Activated T-helper 9 cell treated with anti-CD3 and anti-CD28 coated beads, Interleukin-2, amount 50 U/mL, for 16 hours (primary cell): ENCODE measurements around the gene VOPP1.

Source experiments
- DNase-seq: peaks from one replicate; pipeline ENCODE4 v3.0.0-alpha.2; 2020; ENCODE audit warnings: low read depth

VOPP1 gene

GRCh38 chr7:55468495-55468894 is 103.8 kb downstream of the VOPP1 start:
- no peak for DNase-seq

DNA sequence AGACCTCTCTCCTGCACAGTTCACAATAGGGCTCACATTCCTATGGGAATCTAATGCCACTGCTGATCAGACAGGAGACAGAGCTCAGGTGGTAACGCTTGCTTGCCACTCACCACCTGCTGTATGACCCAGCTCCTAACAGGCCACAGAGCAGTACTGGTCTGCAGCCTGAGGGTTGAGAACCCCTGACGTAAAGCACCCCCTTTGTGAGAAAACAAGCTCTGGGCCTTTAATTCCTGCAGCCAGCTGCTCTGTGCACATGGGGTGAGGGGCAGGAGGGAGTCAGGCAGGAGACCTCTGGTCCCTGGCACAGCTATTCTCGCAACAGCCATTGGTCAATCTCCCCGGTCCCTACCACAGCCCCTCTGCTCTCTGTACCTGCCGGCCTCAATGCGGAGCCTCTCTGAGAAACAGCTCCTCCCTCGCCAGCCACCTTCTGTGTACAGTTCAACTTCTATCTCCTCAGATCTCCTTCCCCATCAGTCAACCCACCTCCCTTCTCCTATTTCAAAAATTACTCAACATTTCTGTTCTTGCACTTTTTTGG is 105.2 kb downstream of the VOPP1 start:
- DNase-seq: no peak

DNA sequence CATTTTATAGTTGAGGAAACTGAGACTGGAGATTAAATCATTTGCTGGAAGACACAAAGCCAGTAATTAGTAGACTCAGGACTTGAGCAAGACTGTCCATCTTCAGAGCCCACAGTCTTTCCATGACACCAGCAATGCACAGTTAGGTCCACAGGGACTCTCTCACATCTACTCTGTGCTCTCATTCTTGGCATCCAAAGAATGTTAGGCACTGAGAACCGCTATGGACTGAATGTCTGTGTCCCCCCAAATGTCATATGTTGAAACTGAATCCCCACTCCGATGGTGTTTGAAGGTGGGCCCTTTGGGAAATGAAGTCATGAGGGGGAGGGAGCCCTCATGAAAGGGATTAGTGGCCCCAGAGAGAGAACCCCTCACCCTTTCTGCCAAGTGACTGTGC is 106.6 kb downstream of the VOPP1 start:
- no peak for DNase-seq

GRCh38 chr7:55464422-55464821 is 107.9 kb downstream of the VOPP1 start:
- no peak for DNase-seq

DNA sequence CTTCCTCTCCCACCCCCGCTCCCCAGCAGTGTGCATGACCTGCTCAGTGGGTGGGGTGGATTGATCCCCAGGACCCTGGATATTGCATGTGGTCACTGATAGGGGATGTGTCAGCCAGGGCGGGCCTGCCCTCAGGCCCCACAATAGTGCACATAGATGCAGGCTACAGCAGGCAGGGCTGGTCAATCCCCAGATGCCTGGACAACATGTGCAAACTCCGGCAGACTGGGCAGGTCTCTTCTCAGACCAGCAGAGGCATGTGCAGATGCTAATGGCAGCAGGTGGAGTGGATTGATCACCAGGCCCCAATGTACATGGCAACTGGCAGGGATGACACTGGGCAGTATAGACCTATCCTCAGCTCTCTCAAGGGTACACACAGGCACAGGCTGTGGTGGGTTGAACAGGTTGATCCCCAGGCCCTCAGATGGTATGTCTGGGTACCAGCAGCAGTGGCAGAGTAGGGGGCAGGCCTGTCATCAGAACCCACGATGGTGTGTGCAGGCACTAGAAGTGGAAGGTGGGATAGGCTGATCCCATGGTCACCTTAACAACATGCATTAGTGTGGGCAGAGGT is 108.5 kb downstream of the VOPP1 start:
- DNase-seq: no peak

DNA sequence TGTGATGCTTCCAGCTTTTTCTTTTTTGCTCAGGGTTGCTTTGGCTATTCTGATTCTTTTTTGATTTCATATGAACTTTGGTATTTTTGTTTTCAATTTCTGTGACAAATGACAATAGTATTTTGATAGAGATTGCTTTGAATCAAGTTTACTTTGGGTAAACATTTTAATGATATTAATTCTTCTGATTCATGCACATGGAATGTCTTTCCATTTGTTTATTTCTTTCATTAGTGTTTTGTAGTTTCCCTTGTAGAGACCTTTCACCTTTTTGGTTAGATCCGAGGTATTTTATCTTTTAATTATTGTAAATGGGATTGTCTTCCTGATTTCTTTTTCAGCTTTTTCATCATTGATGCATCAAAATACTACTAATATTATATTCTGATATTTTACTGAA is 114.0 kb downstream of the VOPP1 start:
- DNase-seq: no peak

GRCh38 chr7:55457801-55458200 is 114.5 kb downstream of the VOPP1 start:
- no peak for DNase-seq

- no peak for DNase-seq
Measured at GRCh38 chr7:55452971-55453370, 119.3 kb downstream of the VOPP1 start.

- DNase-seq: no peak
Measured at GRCh38 chr7:55449992-55450535, 122.2 kb downstream of the VOPP1 start.

DNA sequence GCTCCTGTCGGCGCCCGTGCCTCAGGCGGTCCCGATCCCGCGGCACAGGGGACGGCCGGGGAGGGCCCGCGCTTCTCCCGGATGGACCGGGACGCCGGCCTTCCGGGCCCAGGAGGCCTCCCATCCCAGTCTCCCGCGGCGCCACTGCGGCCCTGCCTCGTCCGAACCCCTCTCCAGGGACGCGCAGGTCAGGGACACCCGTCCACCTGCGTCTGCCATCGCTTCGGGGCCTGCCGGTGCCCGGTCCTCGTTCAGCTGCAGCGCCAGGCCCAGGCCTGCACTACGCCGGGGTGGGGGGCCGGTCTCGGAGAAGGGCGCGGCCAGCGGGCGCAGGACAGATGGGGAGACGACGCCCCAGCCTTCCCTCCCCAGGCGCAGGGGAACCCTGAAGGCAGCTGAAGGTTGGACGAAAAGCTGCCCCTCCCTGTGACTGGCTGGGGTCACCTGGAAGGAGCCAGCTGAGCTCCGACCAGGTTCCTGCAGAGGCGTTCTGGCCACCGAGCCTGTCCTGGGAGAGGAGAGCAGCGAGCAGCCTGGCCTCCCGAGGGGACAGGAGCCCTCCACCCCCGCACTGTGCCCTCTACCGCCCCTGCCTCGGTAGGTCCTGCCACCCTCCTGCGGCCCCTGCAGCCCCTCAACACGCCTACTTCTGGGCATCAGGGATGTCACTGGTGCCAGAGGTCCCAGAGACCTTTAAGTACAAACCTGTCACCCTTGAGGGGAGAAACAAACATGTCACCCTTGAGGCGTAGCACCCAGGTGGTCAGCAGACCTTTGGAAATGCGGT is 122.9 kb downstream of the VOPP1 start:
- DNase-seq: no peak

- no peak for DNase-seq
Measured at GRCh38 chr7:55448526-55448925, 123.8 kb downstream of the VOPP1 start.

GRCh38 chr7:55444786-55445185 is 127.5 kb downstream of the VOPP1 start:
- DNase-seq: no peak

GRCh38 chr7:55441774-55442522 is 130.4 kb downstream of the VOPP1 start:
- DNase-seq: no peak

GRCh38 chr7:55441002-55441401 is 131.3 kb downstream of the VOPP1 start:
- no peak for DNase-seq

- no peak for DNase-seq
Measured at GRCh38 chr7:55440040-55440690, 132.1 kb downstream of the VOPP1 start.

GRCh38 chr7:55439627-55440026 is 132.7 kb downstream of the VOPP1 start:
- no peak for DNase-seq

DNA sequence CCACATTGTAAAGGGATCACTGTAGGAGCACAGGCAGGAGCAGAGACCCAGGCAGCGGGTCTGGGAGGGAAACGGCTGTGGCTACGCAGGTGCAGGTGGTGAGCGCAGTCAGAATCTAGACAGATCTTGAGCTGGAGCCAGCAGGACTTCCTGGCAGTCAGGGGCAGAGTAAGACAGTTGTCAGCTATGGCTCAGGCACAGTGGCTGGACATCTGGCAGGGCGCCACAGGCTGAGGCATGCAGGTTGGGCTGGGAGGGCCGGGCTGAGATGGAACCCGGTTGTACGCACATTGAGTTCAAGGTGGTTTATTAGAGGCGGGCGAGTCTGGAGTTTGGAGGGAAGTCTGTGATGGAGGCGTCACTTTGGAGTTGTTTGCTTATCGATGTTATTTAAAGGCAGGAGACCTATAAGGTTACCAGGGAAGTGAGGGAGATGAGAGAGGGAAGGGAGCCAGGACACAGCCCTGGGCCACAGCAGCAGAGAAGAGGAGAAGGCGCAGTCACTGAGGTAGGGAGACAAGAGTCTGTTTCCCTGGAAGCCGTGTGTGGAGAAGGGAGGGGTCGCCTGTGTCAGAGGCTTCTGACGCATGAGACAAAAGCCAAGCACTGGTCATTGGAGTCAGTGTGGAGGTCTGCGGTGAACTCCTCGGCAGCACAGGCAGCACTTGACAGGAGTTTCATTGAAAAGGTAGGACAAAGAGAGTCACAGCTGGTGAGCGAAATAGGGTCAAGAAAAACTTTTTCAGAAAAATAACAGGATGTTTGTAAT is 133.4 kb downstream of the VOPP1 start:
- DNase-seq: no peak

DNA sequence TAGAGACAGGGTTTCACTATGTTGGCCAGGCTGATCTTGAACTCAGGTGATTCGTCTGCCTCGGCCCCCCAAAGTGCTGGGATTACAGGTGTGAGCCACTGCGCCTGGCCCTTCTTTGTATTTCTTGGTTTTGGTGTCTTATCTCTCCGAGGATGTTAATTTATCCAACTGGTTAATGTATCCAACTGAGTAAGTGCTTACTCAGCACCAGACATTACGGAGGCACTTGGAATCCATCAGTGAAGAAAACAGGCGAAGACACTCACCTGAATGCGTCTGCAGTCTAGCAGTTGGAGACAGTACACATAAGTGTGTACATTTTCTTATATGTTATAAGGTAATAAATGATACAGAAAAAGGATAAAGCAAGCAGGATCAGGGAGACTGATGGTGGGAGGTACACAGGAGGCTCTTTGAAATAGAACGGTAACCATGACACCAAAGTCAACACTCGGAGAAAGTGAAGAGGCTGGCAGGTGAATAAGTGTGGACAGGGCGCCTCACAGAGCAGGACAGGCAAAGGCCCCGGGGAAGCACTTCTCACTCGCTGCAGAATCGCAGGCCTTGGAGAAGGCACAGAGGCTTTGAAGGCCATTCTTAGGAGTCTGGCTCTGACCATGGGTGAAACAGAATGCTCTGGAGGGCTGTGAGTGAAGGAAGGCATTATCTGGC is 134.1 kb downstream of the VOPP1 start:
- no peak for DNase-seq

- no peak for DNase-seq
Measured at GRCh38 chr7:55437375-55437774, 134.9 kb downstream of the VOPP1 start.

- DNase-seq: no peak
Measured at GRCh38 chr7:55436457-55436856, 135.8 kb downstream of the VOPP1 start.

GRCh38 chr7:55435466-55435865 is 136.8 kb downstream of the VOPP1 start:
- no peak for DNase-seq
